Keratinocyte (primary cell): ENCODE results near the gene RXRA. TPM values are rescaled to one million over a fixed set of nuclear protein-coding genes. Genes with fewer than 3 reads are reported as not detected.

Experiments
- DNase-seq: peaks from one replicate; pipeline ENCODE4 v3.0.0-alpha.2; 2011; ENCODE audit warnings: low read depth, missing footprints, low spot score
- FAIRE-seq: peaks from 2 replicates; lab custom pipeline; 2011; peaks lifted over from hg19 to GRCh38; lab: Jason Lieb, UNC
- H2AFZ ChIP-seq: 2 replicates; pipeline ENCODE4 v1.6.0; 2012; ENCODE audit warnings: low read length, control low read depth, inconsistent platforms; ENCODE audit not compliant: control insufficient read depth
- H3K27ac ChIP-seq: 2 replicates; pipeline ENCODE4 v1.5.1; 2011; ENCODE audit warnings: low read length; ENCODE audit not compliant: control insufficient read depth, insufficient read depth
- H3K27me3 ChIP-seq: 3 replicates; pipeline ENCODE4 v1.6.0; 2011; ENCODE audit warnings: low read length; ENCODE audit not compliant: control insufficient read depth, insufficient read depth; ENCODE audit errors: extremely low read depth
- H3K36me3 ChIP-seq, 2 experiments: 2 replicates in 1 of 2; 3 replicates in 1 of 2; pipeline ENCODE4 v1.5.1; 2011; ENCODE audit warnings: low read length in 2 of 2, mild to moderate bottlenecking in 1 of 2; ENCODE audit not compliant: control insufficient read depth in 2 of 2, insufficient read depth in 2 of 2; ENCODE audit errors: extremely low read depth in 1 of 2
- H3K4me1 ChIP-seq: 3 replicates; pipeline ENCODE4 v1.5.1; 2011; ENCODE audit warnings: low read length; ENCODE audit not compliant: control insufficient read depth, insufficient read depth; ENCODE audit errors: extremely low read depth
- H3K4me2 ChIP-seq: 3 replicates; pipeline ENCODE4 v1.6.0; 2011; ENCODE audit warnings: low read depth, low read length; ENCODE audit not compliant: control insufficient read depth, insufficient read depth; ENCODE audit errors: extremely low read depth
- H3K4me3 ChIP-seq, 3 experiments: fragments of 200-600 bp in 1 of 3; sonication (generic) in 1 of 3; 2 replicates in 2 of 3; 3 replicates in 1 of 3; pipeline ENCODE4 v1.5.1; 2011 to 2016; ENCODE audit warnings: low read length in 3 of 3, mild to moderate bottlenecking in 3 of 3, control low read depth in 2 of 3, inconsistent platforms in 1 of 3, low read depth in 1 of 3, mixed read lengths in 1 of 3, mixed run types in 1 of 3, moderate library complexity in 1 of 3; ENCODE audit not compliant: control insufficient read depth in 2 of 3, insufficient read depth in 2 of 3; ENCODE audit errors: extremely low read depth in 1 of 3
- H3K79me2 ChIP-seq: 2 replicates; pipeline ENCODE4 v1.6.0; 2012; ENCODE audit warnings: low read length; ENCODE audit not compliant: control insufficient read depth, insufficient read depth
- H3K9ac ChIP-seq: 3 replicates; pipeline ENCODE4 v1.6.0; 2011; ENCODE audit warnings: low read length; ENCODE audit not compliant: control insufficient read depth, insufficient read depth; ENCODE audit errors: extremely low read depth
- H3K9me1 ChIP-seq: 3 replicates; pipeline ENCODE4 v1.6.0; 2011; ENCODE audit warnings: low read length; ENCODE audit not compliant: control insufficient read depth, insufficient read depth; ENCODE audit errors: extremely low read depth
- H3K9me3 ChIP-seq: 2 replicates; pipeline ENCODE4 v1.5.1; 2012; ENCODE audit warnings: low read depth, low read length; ENCODE audit not compliant: control insufficient read depth
- H4K20me1 ChIP-seq: 3 replicates; pipeline ENCODE4 v1.6.0; 2011; ENCODE audit warnings: low read length; ENCODE audit not compliant: control insufficient read depth, insufficient read depth; ENCODE audit errors: extremely low read depth
- CTCF ChIP-seq, 3 experiments: IDR thresholded peaks in 1 of 3; conservative IDR thresholded peaks in 1 of 3; optimal IDR thresholded peaks in 1 of 3; 2 replicates in 2 of 3; 3 replicates in 1 of 3; pipeline versions ENCODE3 to v1.5.1; 2011; ENCODE audit warnings: low read length in 3 of 3, mild to moderate bottlenecking in 3 of 3, moderate library complexity in 2 of 3, control low read depth in 1 of 3, inconsistent platforms in 1 of 3; ENCODE audit not compliant: insufficient read depth in 2 of 3; ENCODE audit errors: extremely low read depth in 1 of 3
- EZH2 ChIP-seq: IDR thresholded peaks from one replicate; pipeline ENCODE4 v1.6.1; 2012; ENCODE audit warnings: inconsistent platforms, mild to moderate bottlenecking, low read length, moderate library complexity
- dilution Hi-C: fragments of 300-500 bp; cut with MboI; formaldehyde crosslinking; loops from one replicate; pipeline ENCODE4 v1.7.0; 2020; ENCODE audit warnings: low sequenced_read_pairs; ENCODE audit not compliant: extremely low pct_ligation_motif_present
- polyA plus RNA-seq, 5 experiments: library from polyadenylated mRNA; depleted of rRNA in 3 of 5; stranded (reverse) in 3 of 5; stranded (forward) in 1 of 5; unstranded in 1 of 5; fragments of >200 nt; gene quantifications; 1 replicate in 1 of 5; 2 replicates in 3 of 5; 3 replicates in 1 of 5; pipeline versions ENCODE4 v1.2.1 to v1.2.3, GENCODE V29; 2011 to 2012; ENCODE audit warnings: missing spikeins in 2 of 5, low read depth in 1 of 5, low replicate concordance in 1 of 5

RXRA gene
- polyA plus RNA-seq, 1 donor (not counting 4 experiments of a cell fraction or from before 2014, with no cell fraction given), result 9.7 TPM

DNA sequence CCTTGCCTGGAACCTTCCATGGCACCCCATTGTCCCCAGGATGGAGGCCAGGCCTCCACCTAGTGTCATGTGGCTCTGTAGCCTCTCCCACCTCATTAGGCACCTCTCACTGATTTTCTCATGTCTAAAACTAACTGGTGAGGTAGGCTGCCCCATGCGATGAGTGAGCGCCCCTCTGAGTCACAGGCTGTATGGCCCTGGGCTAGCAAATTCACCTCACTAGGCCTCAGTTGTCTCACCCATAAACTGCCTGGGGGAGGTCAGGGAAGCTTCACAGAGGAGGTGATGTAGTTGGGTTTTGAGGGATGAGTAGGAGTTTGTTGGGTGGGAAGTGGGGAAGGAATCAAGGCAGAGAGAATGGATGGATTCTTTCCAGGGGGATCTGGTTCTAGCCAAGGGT, 8.8 kb downstream of the RXRA start:
- no peak overlapping the region for H3K4me2 ChIP-seq
- H3K27me3 ChIP-seq, result no peaks in the 10 kb centered on the region
- no peak overlapping the region for H3K4me3 ChIP-seq
- H3K9me1 ChIP-seq, result peaks cover 15% of the 10 kb centered on the region
- H2AFZ ChIP-seq, result no peak overlapping the region
- dilution Hi-C loops, result no loop called here
- TF ChIP-seq CTCF (optimal IDR thresholded peaks at IDR 0.05 in 1 of 3, IDR thresholded peaks at IDR 0.05 in 1 of 3, conservative IDR thresholded peaks at IDR 0.05 in 1 of 3; ENCODE audit: extremely low read depth in 1 of 3, insufficient read depth in 2 of 3, low read length in 3 of 3) (no peak), EZH2 (no peak)
- peak overlapping the region; percentile 8 for H3K27ac ChIP-seq
- H3K36me3 ChIP-seq, result peaks cover 2 to 4% of the 10 kb centered on the region in 2 experiments
- H3K79me2 ChIP-seq, result peaks cover 100% of the 10 kb centered on the region
- peaks cover 78% of the 10 kb centered on the region for H4K20me1 ChIP-seq
- peak; percentile 5 for FAIRE-seq
- H3K9ac ChIP-seq, result no peak overlapping the region
- H3K4me1 ChIP-seq, result peaks cover 37% of the 10 kb centered on the region
- no peaks in the 10 kb centered on the region for H3K9me3 ChIP-seq
- DNase-seq, result no peak

DNA sequence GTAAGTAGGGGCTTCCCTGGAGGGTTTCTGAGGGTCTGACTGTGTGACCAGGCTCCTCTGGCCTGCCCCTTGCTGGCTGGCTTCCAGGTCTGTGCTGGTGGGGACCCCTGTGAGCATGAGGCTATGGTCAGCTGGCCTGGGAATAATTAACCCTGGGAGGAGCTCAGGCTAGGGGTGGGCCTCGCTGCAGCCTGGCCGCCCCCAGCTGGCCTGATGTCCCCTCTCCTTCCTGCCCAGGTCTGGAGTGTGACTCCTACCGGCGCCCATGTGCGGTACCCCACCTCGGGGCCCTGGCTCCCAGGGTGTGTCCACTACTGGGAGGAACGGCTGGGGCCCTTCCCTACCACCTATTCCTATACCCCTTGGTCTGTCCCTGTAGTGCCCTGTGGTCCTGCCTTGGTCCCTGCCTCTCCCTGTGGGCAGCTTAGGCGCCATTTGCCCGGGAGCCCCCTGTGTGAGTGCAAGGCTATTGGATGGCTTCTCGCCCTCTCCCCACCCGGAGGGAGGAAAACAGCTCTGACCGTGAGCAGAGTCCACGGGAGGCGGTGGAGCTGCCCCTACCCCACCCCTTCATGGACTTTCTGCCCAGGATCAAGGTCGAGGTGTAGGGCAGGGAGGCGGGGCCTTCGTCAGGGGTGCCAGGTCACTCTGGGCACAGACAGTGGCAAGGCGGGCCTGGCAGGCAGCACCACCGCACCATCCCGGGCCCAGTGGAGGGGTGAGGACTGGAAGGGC, 9.4 kb downstream of the RXRA start:
- Histone ChIP-seq H3K9me1 (peaks cover 10% of the 10 kb centered on the region), H3K9me3 (no peaks in the 10 kb centered on the region), H3K4me3 (no peak overlapping the region), H3K9ac (no peak overlapping the region), H4K20me1 (peaks cover 73% of the 10 kb centered on the region), H2AFZ (no peak overlapping the region), H3K36me3 (peaks cover 3 to 4% of the 10 kb centered on the region in 2 experiments), H3K27ac (no peak overlapping the region), H3K4me2 (no peak overlapping the region), H3K27me3 (no peaks in the 10 kb centered on the region), H3K79me2 (peaks cover 99% of the 10 kb centered on the region), H3K4me1 (peaks cover 31% of the 10 kb centered on the region)
- FAIRE-seq (no peak), DNase-seq (no peak)
- dilution Hi-C loops, result no loop called here
- no peak for TF ChIP-seq EZH2
- TF ChIP-seq CTCF (optimal IDR thresholded peaks at IDR 0.05 in 1 of 3, IDR thresholded peaks at IDR 0.05 in 1 of 3, conservative IDR thresholded peaks at IDR 0.05 in 1 of 3; ENCODE audit: extremely low read depth in 1 of 3, insufficient read depth in 2 of 3, low read length in 3 of 3), result no peak
